ENCODE results near the gene ISG20.

ISG20 gene

DNA sequence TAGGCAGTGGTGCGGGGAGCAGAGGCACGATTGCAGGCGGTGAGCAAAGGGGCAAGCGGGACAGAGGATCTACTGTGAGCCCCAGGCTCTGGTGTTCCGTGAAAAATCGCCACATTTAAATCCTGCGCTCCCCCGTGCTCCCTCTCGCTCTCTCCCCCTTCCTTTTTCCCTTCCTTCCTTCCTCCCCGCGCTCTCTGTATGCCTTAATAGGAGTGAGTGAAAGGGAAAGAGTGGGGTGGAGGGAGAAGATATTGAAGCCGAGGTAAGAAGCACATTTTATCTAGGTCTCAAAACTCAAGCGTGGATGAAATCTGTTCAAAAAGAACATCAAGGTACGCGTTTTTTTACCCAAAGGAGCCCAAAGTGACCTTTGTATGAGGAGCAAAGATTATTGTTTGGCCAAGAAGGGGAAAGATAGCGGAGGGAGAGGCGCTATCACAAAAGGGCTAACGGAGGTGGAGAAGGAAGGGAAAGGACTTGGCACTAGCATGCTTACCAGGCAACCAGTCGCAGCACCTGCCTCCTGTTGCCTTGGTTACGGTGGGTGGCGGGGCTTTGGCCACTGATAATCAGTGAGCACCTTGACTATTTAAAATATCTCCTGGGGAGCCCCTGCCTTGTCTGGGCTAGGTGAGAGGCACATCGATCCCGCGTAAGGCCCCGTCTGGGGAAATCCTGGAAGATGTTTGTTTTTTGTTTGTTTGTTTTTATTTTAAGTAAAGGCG is 32.6 kb upstream of the ISG20 start:
- no peak overlapping the region for H3K27ac ChIP-seq (ENCODE audit: low read depth, low read length)
- no peaks in the 10 kb centered on the region for H3K9me2 ChIP-seq (replicated peaks; ENCODE audit: control insufficient read depth, low read length)
- TF ChIP-seq, protein P1, sequence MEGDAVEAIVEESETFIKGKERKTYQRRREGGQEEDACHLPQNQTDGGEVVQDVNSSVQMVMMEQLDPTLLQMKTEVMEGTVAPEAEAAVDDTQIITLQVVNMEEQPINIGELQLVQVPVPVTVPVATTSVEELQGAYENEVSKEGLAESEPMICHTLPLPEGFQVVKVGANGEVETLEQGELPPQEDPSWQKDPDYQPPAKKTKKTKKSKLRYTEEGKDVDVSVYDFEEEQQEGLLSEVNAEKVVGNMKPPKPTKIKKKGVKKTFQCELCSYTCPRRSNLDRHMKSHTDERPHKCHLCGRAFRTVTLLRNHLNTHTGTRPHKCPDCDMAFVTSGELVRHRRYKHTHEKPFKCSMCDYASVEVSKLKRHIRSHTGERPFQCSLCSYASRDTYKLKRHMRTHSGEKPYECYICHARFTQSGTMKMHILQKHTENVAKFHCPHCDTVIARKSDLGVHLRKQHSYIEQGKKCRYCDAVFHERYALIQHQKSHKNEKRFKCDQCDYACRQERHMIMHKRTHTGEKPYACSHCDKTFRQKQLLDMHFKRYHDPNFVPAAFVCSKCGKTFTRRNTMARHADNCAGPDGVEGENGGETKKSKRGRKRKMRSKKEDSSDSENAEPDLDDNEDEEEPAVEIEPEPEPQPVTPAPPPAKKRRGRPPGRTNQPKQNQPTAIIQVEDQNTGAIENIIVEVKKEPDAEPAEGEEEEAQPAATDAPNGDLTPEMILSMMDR (IDR thresholded peaks at IDR 0.05; ENCODE audit: low read depth, low read length, poor library complexity, severe bottlenecking): no peak
- no peak for TF ChIP-seq EZH2phosphoT487 (IDR thresholded peaks at IDR 0.05; ENCODE audit: borderline replicate concordance, low read length)
- H3K4me3 ChIP-seq (ENCODE audit: low read length): no peak overlapping the region
- H3K36me3 ChIP-seq (ENCODE audit: control insufficient read depth, low read length): no peaks in the 10 kb centered on the region
- no peak overlapping the region for H3K4me2 ChIP-seq (ENCODE audit: low read length)
- peaks cover 32% of the 10 kb centered on the region for H3K27me3 ChIP-seq (ENCODE audit: control insufficient read depth, low read length)
- no peaks in the 10 kb centered on the region for H3K79me2 ChIP-seq (ENCODE audit: control insufficient read depth, low read length)
- no peaks in the 10 kb centered on the region for H3F3A ChIP-seq (ENCODE audit: control insufficient read depth, insufficient read depth)
- no peaks in the 10 kb centered on the region for H3K4me1 ChIP-seq (ENCODE audit: control insufficient read depth, low read length)
- H4K20me1 ChIP-seq (ENCODE audit: control insufficient read depth, insufficient read depth, low read depth, low read length): no peaks in the 10 kb centered on the region
- H3K9me3 ChIP-seq (ENCODE audit: control insufficient read depth, insufficient read depth, low read length): no peaks in the 10 kb centered on the region

DNA sequence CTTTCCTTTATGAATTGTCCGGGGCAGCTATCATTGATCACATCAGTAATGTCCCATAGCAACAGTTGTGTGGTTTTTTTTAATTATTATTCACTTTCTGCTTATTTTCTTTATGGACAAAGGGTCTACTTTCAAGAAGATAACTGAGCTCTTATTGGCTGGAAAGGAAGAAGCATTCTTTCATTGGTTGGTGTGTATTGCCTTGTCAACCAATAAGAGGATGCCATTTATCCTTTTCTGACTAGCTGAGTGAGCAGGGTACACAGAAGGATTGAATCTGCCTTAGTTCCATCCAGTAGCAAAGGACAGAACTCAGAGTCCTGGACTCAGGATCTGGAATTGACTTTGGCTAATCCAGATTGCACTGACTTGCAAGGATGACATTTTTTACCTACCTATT is 30.9 kb upstream of the ISG20 start:
- Histone ChIP-seq H3K9me3 (ENCODE audit: control insufficient read depth, insufficient read depth, low read length) (no peaks in the 10 kb centered on the region), H3K36me3 (ENCODE audit: control insufficient read depth, low read length) (no peaks in the 10 kb centered on the region), H3K4me1 (ENCODE audit: control insufficient read depth, low read length) (no peaks in the 10 kb centered on the region), H3K4me3 (ENCODE audit: low read length) (no peak overlapping the region), H3K27me3 (ENCODE audit: control insufficient read depth, low read length) (peaks cover 32% of the 10 kb centered on the region), H4K20me1 (ENCODE audit: control insufficient read depth, insufficient read depth, low read depth, low read length) (no peaks in the 10 kb centered on the region), H3K79me2 (ENCODE audit: control insufficient read depth, low read length) (no peaks in the 10 kb centered on the region), H3K4me2 (ENCODE audit: low read length) (no peak overlapping the region), H3F3A (ENCODE audit: control insufficient read depth, insufficient read depth) (no peaks in the 10 kb centered on the region), H3K9me2 (replicated peaks; ENCODE audit: control insufficient read depth, low read length) (no peaks in the 10 kb centered on the region), H3K27ac (ENCODE audit: low read depth, low read length) (no peak overlapping the region)
- TF ChIP-seq, protein P1 (IDR thresholded peaks at IDR 0.05; ENCODE audit: low read depth, low read length, poor library complexity, severe bottlenecking): no peak
- TF ChIP-seq EZH2phosphoT487 (IDR thresholded peaks at IDR 0.05; ENCODE audit: borderline replicate concordance, low read length): no peak

DNA sequence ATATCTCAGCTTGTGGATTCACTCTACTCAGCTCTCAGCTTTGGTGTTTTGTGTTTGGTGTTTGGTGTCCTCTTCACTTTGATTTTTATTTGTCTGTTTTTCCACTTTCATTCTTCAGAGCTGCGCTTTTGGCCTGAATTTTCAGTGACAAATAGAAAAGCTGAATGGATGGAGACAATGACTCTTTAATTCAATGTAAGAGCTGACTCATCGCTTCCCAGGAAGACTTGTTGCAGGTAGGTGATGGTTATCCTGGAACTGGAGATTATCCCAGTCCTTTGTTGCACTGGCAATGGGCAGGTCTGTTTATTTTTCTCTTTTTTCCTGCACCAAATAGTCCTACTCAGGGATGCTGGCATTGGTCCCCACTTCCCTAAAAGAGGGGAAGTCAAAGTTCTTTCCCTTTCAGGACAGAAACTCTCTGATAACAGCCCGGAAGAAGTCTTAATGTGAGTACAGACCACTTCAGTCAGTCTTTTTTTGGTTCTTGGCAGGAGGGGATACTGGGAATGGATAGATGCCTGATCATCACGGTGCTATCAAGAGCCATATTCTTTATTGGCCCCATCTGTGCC is 30.1 kb upstream of the ISG20 start:
- Histone ChIP-seq H3K4me1 (ENCODE audit: control insufficient read depth, low read length) (no peaks in the 10 kb centered on the region), H3K27ac (ENCODE audit: low read depth, low read length) (no peak overlapping the region), H3K9me3 (ENCODE audit: control insufficient read depth, insufficient read depth, low read length) (no peaks in the 10 kb centered on the region), H3K4me3 (ENCODE audit: low read length) (no peak overlapping the region), H3K27me3 (ENCODE audit: control insufficient read depth, low read length) (peaks cover 32% of the 10 kb centered on the region), H3K9me2 (replicated peaks; ENCODE audit: control insufficient read depth, low read length) (no peaks in the 10 kb centered on the region), H3K79me2 (ENCODE audit: control insufficient read depth, low read length) (no peaks in the 10 kb centered on the region), H4K20me1 (ENCODE audit: control insufficient read depth, insufficient read depth, low read depth, low read length) (no peaks in the 10 kb centered on the region), H3K36me3 (ENCODE audit: control insufficient read depth, low read length) (no peaks in the 10 kb centered on the region), H3F3A (ENCODE audit: control insufficient read depth, insufficient read depth) (no peaks in the 10 kb centered on the region), H3K4me2 (ENCODE audit: low read length) (no peak overlapping the region)
- TF ChIP-seq, protein P1 (IDR thresholded peaks at IDR 0.05; ENCODE audit: low read depth, low read length, poor library complexity, severe bottlenecking): no peak
- TF ChIP-seq EZH2phosphoT487 (IDR thresholded peaks at IDR 0.05; ENCODE audit: borderline replicate concordance, low read length): no peak
